ENCODE measurements around the gene PHF1.

DNA sequence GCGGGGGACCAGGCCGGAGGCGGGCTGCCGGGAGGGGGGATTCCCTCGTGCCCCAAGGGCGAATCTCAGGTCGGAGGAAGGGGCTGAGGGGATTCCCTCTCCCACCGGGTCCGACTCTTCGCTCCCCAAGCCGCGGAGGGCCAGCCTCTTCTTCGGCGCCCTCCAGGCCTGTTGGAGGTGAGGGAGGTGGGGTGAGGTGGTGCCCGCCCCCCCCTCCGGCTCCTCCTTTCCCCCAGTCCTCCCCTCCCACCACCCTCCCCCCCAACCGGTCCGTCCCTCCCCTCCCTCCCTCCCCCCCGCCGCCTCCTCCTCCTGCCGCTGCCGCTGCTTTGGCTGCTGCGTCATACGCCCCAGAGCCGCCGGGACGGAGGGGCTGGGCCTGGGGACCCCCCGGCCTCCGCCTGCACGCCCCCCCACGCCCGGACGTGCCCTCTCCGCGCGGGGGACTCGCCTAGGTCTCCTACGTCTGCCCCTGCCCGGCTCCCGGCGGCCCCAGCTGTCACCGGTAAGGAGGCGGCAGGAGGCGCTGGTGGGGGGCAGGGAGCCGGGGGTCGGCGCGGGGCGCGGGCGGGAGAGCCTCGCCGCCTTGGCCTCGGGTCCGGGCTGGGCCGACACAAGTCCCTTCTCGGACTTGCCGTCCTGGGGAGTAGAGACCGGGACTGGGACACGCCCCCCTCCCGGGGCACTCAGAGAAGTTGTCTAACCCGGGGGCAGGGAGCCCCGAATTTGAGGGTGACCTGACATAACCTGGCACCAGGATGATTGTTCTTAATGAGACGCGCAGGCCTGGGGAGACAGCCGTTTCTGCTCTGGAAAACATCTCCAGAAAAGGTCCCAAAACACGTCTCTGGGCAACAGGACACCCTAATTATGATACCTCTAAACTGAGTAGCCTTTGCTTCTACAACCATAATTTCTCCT is at the start of gene PHF1:
- TF ChIP-seq, protein P1, sequence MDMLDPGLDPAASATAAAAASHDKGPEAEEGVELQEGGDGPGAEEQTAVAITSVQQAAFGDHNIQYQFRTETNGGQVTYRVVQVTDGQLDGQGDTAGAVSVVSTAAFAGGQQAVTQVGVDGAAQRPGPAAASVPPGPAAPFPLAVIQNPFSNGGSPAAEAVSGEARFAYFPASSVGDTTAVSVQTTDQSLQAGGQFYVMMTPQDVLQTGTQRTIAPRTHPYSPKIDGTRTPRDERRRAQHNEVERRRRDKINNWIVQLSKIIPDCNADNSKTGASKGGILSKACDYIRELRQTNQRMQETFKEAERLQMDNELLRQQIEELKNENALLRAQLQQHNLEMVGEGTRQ (IDR thresholded peaks at IDR 0.05; ENCODE audit: low read depth, low read length): no peak
- TF ChIP-seq, protein P2, sequence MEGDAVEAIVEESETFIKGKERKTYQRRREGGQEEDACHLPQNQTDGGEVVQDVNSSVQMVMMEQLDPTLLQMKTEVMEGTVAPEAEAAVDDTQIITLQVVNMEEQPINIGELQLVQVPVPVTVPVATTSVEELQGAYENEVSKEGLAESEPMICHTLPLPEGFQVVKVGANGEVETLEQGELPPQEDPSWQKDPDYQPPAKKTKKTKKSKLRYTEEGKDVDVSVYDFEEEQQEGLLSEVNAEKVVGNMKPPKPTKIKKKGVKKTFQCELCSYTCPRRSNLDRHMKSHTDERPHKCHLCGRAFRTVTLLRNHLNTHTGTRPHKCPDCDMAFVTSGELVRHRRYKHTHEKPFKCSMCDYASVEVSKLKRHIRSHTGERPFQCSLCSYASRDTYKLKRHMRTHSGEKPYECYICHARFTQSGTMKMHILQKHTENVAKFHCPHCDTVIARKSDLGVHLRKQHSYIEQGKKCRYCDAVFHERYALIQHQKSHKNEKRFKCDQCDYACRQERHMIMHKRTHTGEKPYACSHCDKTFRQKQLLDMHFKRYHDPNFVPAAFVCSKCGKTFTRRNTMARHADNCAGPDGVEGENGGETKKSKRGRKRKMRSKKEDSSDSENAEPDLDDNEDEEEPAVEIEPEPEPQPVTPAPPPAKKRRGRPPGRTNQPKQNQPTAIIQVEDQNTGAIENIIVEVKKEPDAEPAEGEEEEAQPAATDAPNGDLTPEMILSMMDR (conservative IDR thresholded peaks at IDR 0.05; ENCODE audit: low read depth, low read length): no peak
- peak; percentile 65 for TF ChIP-seq POLR2A (IDR thresholded peaks at IDR 0.05; ENCODE audit: low read depth, low read length)
- no peak for TF ChIP-seq NFE2L2 (IDR thresholded peaks at IDR 0.05; ENCODE audit: low read depth, low read length)
